GM19468 (cell line): Measurements from ENCODE around the gene LNPEP.

Source experiments
- ATAC-seq: cut with Tn5 transposase; IDR thresholded peaks from one replicate; pipeline ENCODE4 v1.9.1; 2021; ENCODE audit warnings: mild to moderate bottlenecking, moderate library complexity, moderate number of reproducible peaks; ENCODE audit not compliant: unreplicated experiment; ENCODE audit errors: extremely low read depth

LNPEP gene

GRCh38 chr5:96993760-96994159, 57.9 kb downstream of the LNPEP start:
- ATAC-seq = no peak

- ATAC-seq = no peak
Observed at GRCh38 chr5:96994493-96994892, 58.6 kb downstream of the LNPEP start.

- ATAC-seq = no peak
Observed at GRCh38 chr5:96995419-96995818, 59.5 kb downstream of the LNPEP start.

- ATAC-seq = no peak
Observed at GRCh38 chr5:96997265-96997859, 61.5 kb downstream of the LNPEP start.

GRCh38 chr5:96999856-97000255, 64.0 kb downstream of the LNPEP start:
- no peak for ATAC-seq

GRCh38 chr5:97000391-97000790, 64.5 kb downstream of the LNPEP start:
- ATAC-seq = no peak

GRCh38 chr5:97002983-97003382, 67.1 kb downstream of the LNPEP start:
- no peak for ATAC-seq

GRCh38 chr5:97004423-97005060, 68.7 kb downstream of the LNPEP start:
- no peak for ATAC-seq

- no peak for ATAC-seq
Observed at GRCh38 chr5:97006454-97007060, 70.7 kb downstream of the LNPEP start.

GRCh38 chr5:97009212-97009898, 73.5 kb downstream of the LNPEP start:
- no peak for ATAC-seq

GRCh38 chr5:97009921-97010320, 74.0 kb downstream of the LNPEP start:
- no peak for ATAC-seq

- ATAC-seq = no peak
Observed at GRCh38 chr5:97010606-97011005, 74.7 kb downstream of the LNPEP start.

- no peak for ATAC-seq
Observed at GRCh38 chr5:97011567-97011966, 75.7 kb downstream of the LNPEP start.

GRCh38 chr5:97019435-97020117, 83.7 kb downstream of the LNPEP start:
- ATAC-seq = no peak

GRCh38 chr5:97021416-97021815, 85.5 kb downstream of the LNPEP start:
- ATAC-seq = no peak

GRCh38 chr5:97022898-97023297, 87.0 kb downstream of the LNPEP start:
- ATAC-seq = no peak

GRCh38 chr5:97026721-97027120, 90.8 kb downstream of the LNPEP start:
- no peak for ATAC-seq

GRCh38 chr5:97037819-97038218, 101.9 kb downstream of the LNPEP start:
- no peak for ATAC-seq

- no peak for ATAC-seq
Observed at GRCh38 chr5:97041239-97041638, 105.4 kb downstream of the LNPEP start.

- ATAC-seq = no peak
Observed at GRCh38 chr5:97042996-97043395, 107.1 kb downstream of the LNPEP start.

GRCh38 chr5:97043511-97043910, 107.6 kb downstream of the LNPEP start:
- ATAC-seq = no peak
